ENCODE measurements around the gene TMEM269. TPM values are rescaled to one million over a fixed set of nuclear protein-coding genes. Genes with fewer than 3 reads are reported as not detected.

Gene TMEM269
- polyA plus RNA-seq, 3 donors, result 0.75 to 1.2 (median 1.0) TPM

DNA sequence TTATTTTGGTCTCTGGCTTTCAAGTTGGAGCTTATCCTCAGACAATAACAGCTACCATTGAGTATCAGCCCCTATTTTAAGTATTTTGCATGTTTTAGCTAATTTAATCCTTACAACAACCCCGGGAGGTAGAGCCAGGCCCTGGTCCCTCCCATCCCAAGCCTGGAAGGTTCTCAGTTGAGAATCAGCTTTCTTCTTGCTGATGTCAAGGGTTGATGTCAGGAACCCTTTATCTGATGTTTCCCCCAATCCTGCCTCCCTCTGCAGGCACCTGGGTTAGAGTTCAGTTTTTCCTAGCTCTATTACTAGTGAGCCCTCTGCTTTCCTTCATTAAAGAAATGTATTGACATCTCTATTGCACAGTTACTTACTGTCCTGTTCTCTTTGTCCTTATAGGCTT, 36.0 kb downstream of the TMEM269 start:
- no peak for DNase-seq

DNA sequence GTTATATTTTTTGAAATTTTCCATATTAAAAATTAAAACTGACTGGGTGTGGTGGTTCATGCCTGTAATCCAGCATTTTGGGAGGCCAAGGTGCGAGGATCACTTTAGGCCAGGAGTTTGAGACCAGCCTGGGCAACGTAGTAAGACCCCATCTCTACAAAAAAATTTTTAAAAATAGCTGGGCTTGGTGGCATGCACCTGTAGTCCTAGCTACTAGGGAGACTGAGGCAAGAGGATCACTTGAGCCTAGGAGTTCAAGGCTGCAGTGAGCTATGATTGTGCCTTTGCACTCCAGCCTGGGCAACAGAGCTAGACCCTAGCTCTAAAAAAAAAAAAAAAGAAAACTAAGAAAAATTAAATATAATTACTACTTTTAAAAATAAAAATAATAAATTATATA, 36.9 kb downstream of the TMEM269 start:
- DNase-seq, result no peak

DNA sequence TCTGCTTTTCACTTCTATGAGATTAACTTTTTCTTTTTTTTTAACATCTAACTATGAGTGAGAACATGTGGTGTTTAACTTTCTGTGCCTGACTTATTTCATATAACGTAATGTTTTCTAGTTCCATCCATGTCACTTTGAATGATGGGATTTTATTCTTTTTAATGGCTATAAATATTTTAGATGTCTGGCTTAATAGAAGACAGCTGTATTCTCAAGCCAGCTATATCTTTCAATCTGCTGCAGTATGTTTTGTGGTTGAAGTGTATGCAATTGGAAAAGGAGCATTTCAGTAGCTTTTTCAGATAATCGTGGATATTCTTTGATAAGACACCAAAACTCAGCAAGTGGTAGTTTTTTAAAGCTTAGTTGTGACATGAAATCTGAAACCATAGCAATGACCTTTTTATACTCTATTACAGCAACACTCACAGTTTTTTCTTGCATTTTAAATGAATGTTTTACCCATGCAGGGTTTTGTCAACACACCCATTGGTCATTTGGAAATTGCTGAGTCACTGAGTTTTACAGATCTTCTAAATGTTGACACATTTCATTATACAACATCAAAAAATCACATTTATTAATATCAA, 38.1 kb downstream of the TMEM269 start:
- DNase-seq, result no peak

DNA sequence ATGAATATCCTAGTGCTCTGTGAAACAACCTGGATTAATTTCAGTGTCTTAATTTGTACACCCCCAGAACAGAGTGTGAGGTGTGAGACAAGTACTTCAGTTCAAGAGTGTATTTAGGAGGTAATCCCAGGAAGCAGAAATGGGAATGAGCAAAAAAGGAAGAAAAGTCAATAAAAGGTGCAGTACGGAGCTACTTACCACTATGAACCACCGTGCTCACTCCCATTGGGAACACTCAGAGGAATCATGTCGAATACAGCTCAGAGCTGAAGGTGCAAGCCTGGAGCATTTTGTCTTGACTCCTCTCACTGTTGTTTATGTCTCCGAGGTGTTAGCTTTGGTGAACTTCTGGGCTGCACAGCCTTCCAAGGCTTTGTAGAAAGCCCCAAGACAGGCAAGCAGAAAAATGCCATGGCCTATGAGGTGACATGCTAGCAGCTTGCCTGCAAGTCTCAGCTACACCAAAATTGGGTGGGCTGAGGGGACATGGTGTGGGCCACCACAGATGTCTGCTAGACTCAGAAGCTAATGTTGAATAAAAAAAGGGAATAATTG, 39.8 kb downstream of the TMEM269 start:
- no peak for DNase-seq

DNA sequence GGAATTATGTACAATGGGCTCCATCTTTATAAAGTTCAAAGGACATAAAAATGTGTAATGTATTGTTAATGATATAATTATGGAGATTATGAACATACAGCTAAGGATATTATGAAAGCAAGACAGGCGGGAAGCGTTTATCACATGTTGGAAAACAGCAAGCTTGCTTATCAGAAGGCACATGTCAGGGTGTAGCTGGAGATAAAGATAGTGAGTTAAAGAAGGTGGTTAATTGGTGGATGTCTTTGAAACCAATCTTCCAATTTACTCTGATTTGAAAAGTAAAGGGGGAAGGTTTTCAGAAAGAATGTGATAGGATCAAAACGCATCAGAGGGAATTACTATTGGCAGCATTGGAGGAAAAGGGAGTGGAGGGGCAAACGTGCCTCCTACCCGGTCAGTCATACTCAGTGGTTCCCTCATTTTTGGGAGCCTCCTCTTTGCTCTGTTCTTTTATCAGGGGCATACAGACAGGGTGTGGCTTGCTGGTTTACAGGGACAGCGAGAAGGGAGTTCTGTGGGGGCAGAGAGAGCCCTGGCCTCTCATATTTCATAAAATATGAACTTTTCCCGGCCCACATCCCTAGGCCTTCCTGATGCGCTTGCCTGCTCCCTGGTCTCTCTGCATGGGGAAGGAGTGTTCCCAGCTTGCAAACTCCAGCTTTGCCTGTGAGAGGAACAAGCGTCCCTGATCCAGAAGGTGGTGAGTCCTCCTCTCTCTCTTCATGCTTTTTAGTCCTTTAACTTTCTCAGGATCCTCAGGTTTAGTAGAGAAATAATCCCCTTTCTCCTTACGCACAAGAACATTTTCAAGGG, 40.5 kb downstream of the TMEM269 start:
- DNase-seq, result no peak

DNA sequence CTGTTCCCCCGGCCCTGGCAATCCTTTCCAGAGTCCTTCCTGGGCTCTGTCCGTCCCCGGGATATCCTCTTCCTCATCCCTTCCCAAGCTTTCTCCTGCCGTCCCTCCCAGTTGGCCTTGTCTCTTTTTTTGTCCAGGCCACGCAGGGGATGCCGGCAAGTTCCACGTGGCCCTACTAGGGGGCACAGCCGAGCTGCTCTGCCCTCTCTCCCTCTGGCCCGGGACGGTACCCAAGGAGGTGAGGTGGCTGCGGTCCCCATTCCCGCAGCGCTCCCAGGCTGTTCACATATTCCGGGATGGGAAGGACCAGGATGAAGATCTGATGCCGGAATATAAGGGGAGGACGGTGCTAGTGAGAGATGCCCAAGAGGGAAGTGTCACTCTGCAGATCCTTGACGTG, 45.8 kb downstream of the TMEM269 start:
- DNase-seq, result no peak

DNA sequence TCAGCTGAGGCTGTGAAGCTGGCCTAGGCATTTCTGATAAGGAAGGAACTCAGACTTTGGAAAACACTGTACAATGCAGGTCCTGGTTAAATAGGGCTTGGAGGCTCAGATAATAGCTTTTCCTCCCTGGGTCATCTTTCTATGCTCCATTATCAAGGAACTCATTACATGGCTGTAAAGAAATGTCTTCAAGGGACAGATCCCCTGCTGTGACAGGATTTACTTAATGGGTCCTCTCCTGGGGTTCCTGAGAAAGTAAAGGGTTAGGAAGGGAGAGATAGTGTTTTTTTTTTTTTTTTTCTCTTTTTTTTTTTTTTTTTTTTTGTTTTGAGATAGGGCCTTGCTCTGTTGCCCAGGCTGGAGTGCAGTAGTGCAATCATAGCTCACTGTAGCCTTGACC, 46.5 kb downstream of the TMEM269 start:
- no peak for DNase-seq

DNA sequence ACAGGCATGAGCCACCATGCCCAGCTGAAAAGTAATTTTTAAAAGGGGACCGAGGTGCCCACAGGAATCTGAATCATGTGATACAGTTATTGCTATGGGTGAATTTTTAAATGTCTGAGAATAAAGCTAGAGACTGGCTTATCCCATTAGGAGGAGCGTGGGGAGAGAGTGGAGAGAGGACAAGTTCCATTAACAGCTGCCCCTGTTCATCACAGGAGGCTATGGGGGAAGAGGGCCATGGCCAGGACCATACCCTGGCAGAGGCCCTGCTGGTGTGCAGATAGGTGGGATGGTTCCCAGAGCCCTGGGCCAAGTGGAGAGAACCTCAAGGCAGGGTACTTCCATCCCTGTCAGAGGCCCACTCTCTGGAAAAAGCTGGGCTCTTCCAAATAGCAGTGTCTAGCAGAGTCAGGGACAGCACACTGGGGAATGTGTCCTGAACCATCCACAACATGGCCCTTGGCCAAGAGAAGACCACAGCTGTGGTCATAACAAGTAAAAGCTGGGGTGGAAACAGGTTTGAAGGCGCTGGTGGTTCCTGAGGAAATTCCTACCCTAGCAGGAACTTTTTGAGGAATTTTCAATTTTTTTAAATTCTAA, 48.0 kb downstream of the TMEM269 start:
- DNase-seq, result no peak

DNA sequence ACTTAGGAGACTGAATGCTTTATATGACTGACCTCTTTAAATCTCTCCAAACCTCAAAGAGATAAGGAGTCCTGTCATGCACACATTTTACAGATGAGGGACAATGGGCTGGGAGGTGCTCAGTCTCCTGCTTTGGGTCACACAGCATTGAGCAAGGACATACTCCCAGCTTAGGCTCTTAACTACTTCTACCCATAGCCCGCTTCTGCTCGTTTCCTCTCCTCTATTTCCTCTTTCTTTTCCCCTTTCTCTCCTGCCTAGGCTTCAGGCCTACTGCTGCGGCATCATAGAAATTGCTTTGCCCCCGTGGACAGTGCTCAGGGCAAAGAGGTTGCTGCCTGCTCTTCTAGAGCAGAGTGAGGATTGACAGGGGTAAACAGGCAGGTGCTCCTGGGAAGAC, 49.2 kb downstream of the TMEM269 start:
- no peak for DNase-seq

DNA sequence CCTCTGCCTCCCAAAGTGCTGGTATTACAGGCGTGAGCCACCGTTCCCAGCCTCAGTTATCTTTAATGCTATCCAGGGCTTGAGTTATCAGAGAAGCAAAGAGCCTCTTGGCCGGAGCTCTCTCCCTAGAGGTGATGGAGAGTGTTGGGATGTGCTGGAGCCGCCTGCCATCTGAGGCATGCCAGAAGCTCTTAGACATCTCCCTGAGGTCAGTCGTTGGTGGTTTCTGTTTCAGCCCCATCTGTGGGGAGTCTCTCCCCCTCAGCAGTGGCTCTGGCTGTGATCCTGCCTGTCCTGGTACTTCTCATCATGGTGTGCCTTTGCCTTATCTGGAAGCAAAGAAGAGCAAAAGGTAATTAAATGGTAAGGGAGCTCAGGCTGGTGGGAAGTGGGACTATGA, 50.0 kb downstream of the TMEM269 start:
- DNase-seq, result no peak

DNA sequence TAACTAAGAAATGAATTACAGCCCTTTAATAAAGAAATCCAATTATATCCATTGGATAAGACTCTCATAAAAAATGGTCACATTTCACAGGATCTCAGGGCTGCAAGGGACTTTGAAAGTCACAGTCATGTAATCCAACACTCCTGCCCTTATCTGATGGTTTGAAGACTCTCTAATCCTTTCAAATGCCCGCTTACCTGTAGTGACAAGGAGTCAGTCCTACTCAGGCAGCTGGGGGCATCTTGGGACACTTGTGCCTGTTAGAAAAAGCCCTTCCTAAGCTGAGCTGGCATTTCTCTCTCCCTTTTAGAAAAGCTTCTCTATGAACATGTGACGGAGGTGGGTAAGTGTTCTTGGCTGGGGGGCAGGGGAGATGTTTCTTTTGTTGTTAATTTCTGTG, 50.6 kb downstream of the TMEM269 start:
- no peak for DNase-seq

DNA sequence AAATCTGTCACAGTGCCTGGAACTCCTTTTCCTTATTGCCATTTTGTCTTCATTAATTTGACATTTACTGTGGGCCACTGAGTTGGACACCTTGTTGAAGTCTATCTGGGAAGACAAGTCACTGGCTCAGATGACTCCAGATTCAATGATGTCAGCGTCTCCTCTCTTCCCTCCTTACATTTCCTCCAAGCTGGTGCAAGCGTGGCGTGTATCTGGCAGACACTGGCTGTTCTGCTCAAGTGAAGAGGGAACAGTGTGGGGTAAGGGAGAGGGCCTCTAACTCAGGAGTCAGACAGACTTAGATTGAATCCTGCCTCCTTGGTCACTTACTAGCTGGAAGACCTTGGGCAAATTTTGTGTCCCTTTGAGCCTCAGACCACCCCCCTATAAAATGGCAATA, 52.9 kb downstream of the TMEM269 start:
- no peak for DNase-seq

DNA sequence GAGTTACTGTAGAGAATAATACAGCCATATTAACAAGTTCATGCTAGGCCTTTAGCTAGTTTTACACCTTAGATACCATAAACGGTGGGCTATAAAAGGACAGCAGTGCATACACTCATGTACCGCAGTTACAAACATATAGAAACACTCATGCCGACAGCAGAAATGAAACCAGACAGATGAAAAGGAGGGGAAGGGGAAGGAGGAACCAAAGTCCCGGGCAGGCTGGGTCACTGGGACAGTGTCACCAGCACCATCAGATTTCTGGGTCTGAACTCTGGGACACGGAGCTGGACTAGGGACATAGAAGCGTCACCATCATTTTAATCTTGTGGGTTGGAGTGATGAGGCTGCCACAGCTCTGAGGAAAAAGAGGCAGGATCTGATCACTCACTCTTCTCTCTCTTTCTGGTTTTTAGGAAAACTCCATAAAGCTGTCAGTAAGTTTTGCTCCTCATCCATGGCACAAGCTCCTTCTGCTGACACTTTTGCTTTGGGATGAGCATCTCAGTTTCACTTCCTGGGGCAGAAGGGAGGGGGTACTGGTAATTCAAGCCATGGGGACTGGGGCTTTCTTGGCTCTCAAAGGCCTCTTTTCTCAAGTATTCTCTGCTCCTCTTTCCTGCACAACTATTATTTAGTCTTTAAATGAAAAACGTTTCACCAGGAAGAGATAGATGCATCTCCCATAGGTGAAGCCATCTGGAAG, 53.8 kb downstream of the TMEM269 start:
- no peak for DNase-seq

DNA sequence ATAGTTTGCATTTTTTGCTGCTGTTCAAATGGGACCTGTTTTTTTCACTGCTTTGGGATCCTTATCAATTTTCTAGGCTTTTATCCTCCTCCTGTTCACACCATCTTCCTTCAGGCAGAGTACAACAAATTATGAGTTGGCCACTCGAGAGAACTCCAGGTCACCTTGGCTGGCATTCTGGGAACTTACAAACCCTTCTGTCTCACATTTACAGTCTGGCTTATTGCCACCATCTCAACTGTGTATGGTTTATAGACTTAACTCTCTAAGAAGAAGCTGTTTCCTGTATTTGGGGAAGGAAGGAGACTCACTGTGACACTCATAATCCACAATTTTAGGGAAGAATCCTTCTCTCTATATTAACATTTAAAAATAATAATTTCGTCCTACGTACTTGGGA, 56.2 kb downstream of the TMEM269 start:
- no peak for DNase-seq

DNA sequence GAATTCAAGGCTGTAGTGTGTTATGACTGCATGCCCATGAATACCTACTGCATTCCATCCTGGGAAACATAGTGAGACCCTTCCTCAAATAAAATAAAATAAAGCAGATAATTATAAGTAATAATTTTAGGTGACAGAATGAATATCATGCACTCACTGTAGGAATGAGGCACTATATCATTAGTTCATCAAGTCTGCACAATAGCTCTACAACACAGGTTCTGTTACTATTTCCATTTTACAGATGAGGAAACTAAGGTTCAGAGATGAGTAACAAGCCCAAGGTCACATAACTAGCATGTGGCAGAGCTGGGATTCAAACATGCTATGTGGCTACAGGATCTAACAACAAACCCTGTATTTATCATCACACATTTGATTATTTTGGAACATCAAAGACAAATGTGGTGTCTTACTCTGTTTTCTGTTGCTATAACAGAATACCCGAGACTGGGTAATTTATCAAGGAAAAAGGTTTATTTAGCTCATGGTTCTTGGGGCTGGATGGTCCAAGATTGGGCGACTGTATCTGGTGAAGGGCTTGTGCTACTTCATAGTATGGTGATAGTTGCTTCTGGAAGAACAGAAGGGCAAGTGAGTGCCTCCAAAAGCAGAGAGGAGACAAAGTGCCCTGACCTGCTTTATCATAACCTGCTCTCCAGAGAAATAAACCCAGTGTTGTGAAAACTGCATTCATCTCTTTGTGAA, 56.8 kb downstream of the TMEM269 start:
- DNase-seq, result no peak

DNA sequence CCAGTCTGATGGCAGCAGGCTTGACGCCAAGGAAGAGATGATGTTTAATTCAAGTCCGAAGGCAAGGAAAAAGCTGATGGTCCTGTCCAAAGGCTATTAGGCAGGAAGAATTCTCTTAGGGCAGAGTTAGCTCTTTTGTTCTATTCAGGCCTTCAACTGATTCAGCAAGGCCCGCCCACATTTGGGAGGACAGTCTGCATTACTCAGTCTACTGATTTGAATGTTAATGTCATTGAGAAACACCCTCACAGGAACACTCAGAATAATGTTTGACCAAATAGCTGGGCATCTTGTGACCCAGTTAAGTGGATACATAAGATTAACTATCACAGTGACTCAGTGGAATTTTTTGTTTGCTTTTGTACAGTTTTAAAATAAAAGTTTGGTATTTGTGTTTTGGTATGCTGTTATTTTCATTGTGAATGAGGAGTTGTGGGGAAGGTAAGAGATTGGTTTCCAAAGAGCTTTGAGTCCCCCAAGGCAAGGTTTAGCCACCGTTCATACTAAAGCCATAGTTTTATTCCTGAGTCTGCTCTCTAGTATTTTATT, 59.9 kb downstream of the TMEM269 start:
- no peak for DNase-seq

DNA sequence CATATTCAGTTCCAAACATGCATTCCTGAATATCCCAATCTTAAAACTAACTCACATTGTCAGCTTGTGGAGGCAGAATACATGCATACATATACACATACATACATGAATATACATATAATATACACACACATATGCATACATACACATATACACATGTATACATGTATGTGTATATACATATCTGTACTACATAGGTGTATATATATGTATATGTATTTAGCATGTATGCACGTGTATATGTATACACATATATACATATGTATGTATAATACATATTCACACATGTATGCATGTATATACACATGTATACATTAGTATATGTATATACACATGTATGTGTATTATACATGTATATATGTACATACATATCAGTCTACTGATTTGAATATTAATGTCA, 60.4 kb downstream of the TMEM269 start:
- no peak for DNase-seq

DNA sequence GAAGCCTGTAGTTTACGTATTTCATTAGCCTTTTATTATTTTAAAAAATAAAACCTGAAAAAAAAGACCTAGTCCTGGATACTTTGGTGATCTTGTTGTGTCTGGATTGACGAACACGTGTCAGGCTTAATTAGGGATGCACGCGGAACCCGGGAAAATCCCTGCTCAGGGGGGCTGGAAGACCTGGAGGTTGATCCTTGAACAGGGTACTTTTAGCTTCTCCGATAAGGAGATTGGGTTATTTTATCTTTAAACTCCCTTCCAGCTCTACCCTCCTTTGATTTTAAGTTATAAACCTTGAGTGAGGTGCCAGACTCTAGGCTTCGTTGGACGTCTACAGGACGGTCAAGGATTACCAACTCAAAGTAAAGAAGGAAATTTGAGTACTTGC, 61.1 kb downstream of the TMEM269 start:
- no peak for DNase-seq

DNA sequence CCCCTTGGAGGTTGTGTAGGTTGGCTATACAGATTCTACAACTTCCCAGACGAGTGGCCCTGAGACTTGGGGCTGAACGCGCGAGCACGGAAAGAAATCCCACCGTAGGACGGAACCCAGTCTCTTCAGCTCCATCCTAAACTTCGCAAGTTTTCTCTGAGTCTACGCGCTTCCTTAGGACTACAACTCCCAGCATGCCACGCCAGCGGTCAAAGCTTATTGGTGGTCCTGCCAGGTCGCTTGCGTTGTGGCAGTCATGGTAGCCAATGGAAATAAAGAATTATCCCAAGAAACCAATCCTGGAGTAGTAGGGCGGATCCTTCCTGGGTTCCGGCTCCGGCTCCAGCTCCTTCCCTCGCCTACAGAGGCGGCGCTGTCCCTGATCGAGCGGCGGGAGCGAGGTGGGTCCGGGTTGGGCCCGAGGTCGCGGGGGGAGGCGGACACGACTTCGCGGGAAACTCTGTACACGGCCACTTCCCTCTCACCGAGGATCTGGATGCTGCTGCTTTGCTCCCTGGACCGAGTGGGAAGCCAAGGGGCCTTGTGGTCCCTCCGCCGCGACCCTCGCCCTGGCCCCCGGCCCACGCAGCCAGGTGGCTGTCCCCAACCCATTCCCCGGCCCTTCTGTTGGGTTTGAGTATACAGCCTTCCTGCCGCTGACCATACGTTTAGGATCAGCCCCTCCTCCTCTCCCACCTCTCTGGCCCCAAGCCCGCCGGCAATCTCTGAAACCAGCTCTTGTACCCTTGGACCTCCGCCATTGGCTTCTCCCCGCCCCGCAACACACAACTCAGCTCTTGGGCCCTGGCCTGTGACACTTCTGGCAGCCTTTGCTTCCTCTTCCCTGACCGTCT, 61.7 kb downstream of the TMEM269 start, which contains the start of gene ZNF691:
Gene ZNF691, plus strand, starts transcription at position 357 of the 854 bp plus-strand sequence. CDS start 3,046 bp downstream, outside the sequence.
- DNase-seq, result peak; percentile 97

DNA sequence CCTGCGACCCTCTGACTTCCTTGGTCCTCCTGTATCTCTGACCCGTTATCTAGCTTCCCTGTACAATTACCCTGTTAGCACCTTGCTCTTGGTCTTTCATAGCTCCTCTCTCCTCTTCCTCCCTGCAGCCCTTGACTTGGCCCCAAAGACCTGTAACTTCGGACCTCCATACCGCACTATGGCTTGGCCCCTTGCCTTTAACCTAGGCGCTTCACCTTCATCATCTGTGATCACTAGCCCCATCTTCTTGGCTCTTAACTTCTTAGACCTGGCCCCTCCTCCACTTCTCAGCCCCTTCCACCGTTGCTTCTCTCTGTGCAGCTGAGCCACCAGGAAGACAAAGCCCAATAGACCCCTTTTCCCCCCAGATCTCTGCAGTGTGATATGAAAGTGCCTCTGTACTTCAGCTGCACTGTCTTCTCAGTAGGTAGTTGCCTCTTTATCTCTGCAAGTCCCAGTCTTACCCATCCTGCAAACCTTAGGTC, 62.4 kb downstream of the TMEM269 start:
- no peak for DNase-seq
